KBM-7 (cell line): ENCODE results near the gene ALKBH3.
A peak's percentile ranks its signal among the peaks of the same experiment; 100 is the strongest.

Experiments used
- DNase-seq: peaks from one replicate; pipeline ENCODE4 v3.0.0-alpha.2; 2015
- in situ Hi-C: fragments of 300-500 bp; cut with MboI; formaldehyde crosslinking; loops from 2 replicates; pipeline ENCODE4 v1.14.3; 2020; ENCODE audit warnings: low sequenced_read_pairs, low pct_unique_long_range_greater_than_20kb, mixed read lengths

ALKBH3 gene

GRCh38 chr11:43933608-43934551 is 53.2 kb downstream of the ALKBH3 start:
- DNase-seq = no peak
- in situ Hi-C loops = no loop called here

- DNase-seq = no peak
- in situ Hi-C loops = no loop called here
Observed at GRCh38 chr11:43934601-43935423, 54.2 kb downstream of the ALKBH3 start.

GRCh38 chr11:43935424-43935979 is 54.9 kb downstream of the ALKBH3 start:
- DNase-seq = no peak
- in situ Hi-C loops = no loop called here

GRCh38 chr11:43936076-43936475 is 55.4 kb downstream of the ALKBH3 start:
- peak; percentile 43 for DNase-seq

GRCh38 chr11:43937434-43938411 is 57.1 kb downstream of the ALKBH3 start:
- in situ Hi-C loops = no loop called here
- DNase-seq = no peak

More at GRCh38 chr11:43936076-43936475, 55.4 kb downstream of the ALKBH3 start:
- in situ Hi-C loops = no loop called here

- DNase-seq = no peak
- in situ Hi-C loops = no loop called here
Observed at GRCh38 chr11:43941257-43941994, 60.8 kb downstream of the ALKBH3 start.

- in situ Hi-C loops = no loop called here
- peak; percentile 49 for DNase-seq
Observed at GRCh38 chr11:43942662-43943371, 62.2 kb downstream of the ALKBH3 start.

GRCh38 chr11:43943372-43943930 is 62.8 kb downstream of the ALKBH3 start:
- in situ Hi-C loops = no loop called here
- peak; percentile 29 for DNase-seq

- peak; percentile 9 for DNase-seq
- in situ Hi-C loops = no loop called here
Observed at GRCh38 chr11:43943931-43944751, 63.5 kb downstream of the ALKBH3 start.

GRCh38 chr11:43944761-43945311 is 64.2 kb downstream of the ALKBH3 start:
- in situ Hi-C loops = no loop called here
- DNase-seq = peak; percentile 82

- in situ Hi-C loops = no loop called here
- peak; percentile 38 for DNase-seq
Observed at GRCh38 chr11:43947003-43947500, 66.4 kb downstream of the ALKBH3 start.

GRCh38 chr11:43947815-43948214 is 67.2 kb downstream of the ALKBH3 start:
- no peak for DNase-seq

GRCh38 chr11:43948341-43949225 is 68.0 kb downstream of the ALKBH3 start:
- in situ Hi-C loops = no loop called here
- no peak for DNase-seq

More at GRCh38 chr11:43947815-43948214, 67.2 kb downstream of the ALKBH3 start:
- in situ Hi-C loops = no loop called here

- DNase-seq = no peak
- in situ Hi-C loops = no loop called here
Observed at GRCh38 chr11:43950311-43950855, 69.8 kb downstream of the ALKBH3 start.

GRCh38 chr11:43951231-43951630 is 70.6 kb downstream of the ALKBH3 start:
- in situ Hi-C loops = no loop called here
- DNase-seq = no peak
